Ishikawa (cell line): ENCODE measurements around the gene GALNT10.

Experiments
- EP300 ChIP-seq: IDR thresholded peaks from 2 replicates; pipeline ENCODE4 v1.6.1; 2012; ENCODE audit warnings: borderline replicate concordance
- FOXM1 ChIP-seq: IDR thresholded peaks from 2 replicates; pipeline ENCODE4 v1.6.1; 2012; ENCODE audit warnings: low read depth, borderline replicate concordance
- REST ChIP-seq: IDR thresholded peaks from 2 replicates; pipeline ENCODE4 v1.6.1; 2012; ENCODE audit warnings: low read depth, mild to moderate bottlenecking
- TAF1 ChIP-seq: IDR thresholded peaks from 2 replicates; pipeline ENCODE4 v1.6.1; 2012; ENCODE audit warnings: low read depth, mild to moderate bottlenecking
- TEAD4 ChIP-seq: IDR thresholded peaks from 2 replicates; pipeline ENCODE4 v1.6.1; 2012
- YY1 ChIP-seq: IDR thresholded peaks from 2 replicates; pipeline ENCODE4 v1.6.1; 2012; ENCODE audit warnings: low read depth

- TF ChIP-seq TEAD4 (no peak), EP300 (no peak), TAF1 (no peak), REST (no peak), YY1 (no peak), FOXM1 (no peak)
Measured at GRCh38 chr5:154411338-154411737, 220.8 kb downstream of the GALNT10 start.
